Measurements from ENCODE around the gene NSUN5.
"Not testable (repeated sequence)": the region's sequence is repeated elsewhere in the genome, so short reads cannot be mapped to it uniquely, and the experiment has no call there.

The NSUN5 gene

DNA sequence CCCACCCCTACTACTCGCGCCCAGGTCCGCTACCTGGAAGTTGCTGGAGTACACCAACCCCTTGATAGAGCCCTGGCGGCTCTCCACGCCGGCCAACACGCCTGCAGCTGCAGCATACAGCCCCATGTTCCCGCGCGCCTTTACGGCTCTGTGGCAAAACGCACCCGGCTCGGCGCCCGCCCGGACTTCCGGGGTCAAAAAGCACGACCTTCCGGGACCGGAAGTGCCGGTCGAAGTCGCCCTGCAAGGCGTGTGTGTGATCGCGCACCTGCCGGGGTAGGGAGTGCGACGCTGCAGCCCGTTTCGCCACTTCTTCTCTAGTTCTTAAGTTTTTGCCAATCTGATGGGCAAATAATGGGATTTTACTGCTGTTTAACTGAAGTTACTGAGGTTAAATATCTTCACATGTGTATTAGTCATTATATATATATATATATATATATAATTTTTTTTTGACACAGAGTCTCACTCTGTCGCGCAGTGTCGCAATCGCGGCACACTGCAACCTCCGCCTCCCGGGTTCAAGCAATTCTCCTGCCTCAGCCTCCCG is at the start of gene NSUN5:
NSUN5 (minus strand) TSS at position 162 of the 550 bp plus-strand sequence; CDS start at position 126, 36 bp downstream.
- peak; percentile 80 to 84 for DNase-seq (ENCODE audit: low read depth in 1 of 2, low spot score in 1 of 2)

DNA sequence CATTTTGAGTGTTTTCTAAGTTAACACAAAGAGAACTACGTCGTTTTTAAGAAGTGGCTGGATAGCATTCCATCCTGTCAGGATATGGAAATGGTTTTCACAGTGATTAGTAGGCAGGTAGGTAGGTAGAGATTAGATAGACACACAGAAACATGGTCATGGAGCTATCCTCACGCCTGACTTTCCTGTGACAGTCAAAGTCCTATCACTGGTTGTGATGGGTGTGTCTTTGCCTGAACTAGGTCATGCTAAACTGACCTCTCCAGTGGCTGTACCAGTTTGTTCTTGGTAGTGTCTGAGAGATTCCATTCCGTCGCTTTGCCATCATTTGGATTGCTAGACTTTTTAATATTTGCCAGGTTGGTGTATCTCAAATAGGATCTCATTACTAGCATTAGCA is 47.5 kb upstream of the NSUN5 start:
- no peak for DNase-seq (ENCODE audit: low read depth in 1 of 2, low spot score in 1 of 2)

GRCh38 chr7:73354821-73355220 is 46.2 kb upstream of the NSUN5 start:
- DNase-seq (ENCODE audit: low read depth in 1 of 2, low spot score in 1 of 2): no peak

GRCh38 chr7:73354196-73354595 is 45.6 kb upstream of the NSUN5 start:
- no peak for DNase-seq (ENCODE audit: low read depth in 1 of 2, low spot score in 1 of 2)

GRCh38 chr7:73353243-73353642 is 44.6 kb upstream of the NSUN5 start:
- no peak for DNase-seq (ENCODE audit: low read depth in 1 of 2, low spot score in 1 of 2)

GRCh38 chr7:73352784-73353183 is 44.2 kb upstream of the NSUN5 start:
- no peak for DNase-seq (ENCODE audit: low read depth in 1 of 2, low spot score in 1 of 2)

- no peak for DNase-seq (ENCODE audit: low read depth in 1 of 2, low spot score in 1 of 2)
These were observed 43.0 kb upstream of the NSUN5 start for GRCh38 chr7:73351447-73352167.

GRCh38 chr7:73350306-73351068 is 41.9 kb upstream of the NSUN5 start:
- DNase-seq (ENCODE audit: low read depth in 1 of 2, low spot score in 1 of 2): no peak

- DNase-seq (ENCODE audit: low read depth in 1 of 2, low spot score in 1 of 2): no peak
These were observed 41.1 kb upstream of the NSUN5 start for GRCh38 chr7:73349763-73350162.

DNA sequence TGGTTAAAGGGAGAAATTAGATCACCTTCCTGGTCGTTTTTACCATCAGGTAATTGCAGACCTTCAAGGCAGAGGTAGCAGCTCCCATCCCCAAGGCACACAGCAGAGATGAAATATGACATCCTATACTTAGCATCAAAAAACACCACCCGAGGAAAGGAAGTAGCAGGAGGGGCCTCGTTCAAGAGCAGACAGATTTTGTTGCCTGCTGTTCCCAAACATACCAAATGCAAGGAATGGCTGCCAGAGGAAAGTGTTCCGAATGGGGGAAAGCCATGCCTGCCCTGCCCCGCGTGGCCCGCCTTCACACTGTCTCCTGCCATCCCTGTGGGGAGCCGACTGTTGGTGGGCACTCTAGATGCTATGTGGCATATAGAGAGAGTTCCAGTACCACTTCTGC is 37.3 kb upstream of the NSUN5 start:
- DNase-seq (ENCODE audit: low read depth in 1 of 2, low spot score in 1 of 2): no peak

GRCh38 chr7:73345538-73345937 is 36.9 kb upstream of the NSUN5 start:
- DNase-seq (ENCODE audit: low read depth in 1 of 2, low spot score in 1 of 2): no peak

GRCh38 chr7:73343671-73344380 is 35.2 kb upstream of the NSUN5 start:
- DNase-seq (ENCODE audit: low read depth in 1 of 2, low spot score in 1 of 2): no peak

DNA sequence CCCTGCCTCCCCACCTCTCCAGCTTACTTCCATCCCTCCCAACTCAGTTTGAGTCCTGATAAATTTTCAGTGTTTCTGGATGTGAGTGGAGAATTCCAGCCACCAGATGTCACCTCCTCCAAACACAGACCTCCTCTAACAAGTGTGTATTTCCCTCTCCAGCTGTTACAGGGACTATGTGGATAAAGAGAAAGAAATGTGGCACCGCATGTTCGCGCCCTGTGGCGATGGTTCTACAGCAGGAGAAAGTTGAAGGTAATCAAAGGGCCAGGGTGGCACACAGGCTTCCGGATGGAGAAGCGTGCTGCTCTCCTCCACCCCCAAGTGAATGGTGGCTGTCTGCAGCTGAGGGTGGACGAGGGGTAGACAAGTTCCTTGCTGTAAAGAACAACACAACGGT is 34.0 kb upstream of the NSUN5 start:
- no peak for DNase-seq (ENCODE audit: low read depth in 1 of 2, low spot score in 1 of 2)

DNA sequence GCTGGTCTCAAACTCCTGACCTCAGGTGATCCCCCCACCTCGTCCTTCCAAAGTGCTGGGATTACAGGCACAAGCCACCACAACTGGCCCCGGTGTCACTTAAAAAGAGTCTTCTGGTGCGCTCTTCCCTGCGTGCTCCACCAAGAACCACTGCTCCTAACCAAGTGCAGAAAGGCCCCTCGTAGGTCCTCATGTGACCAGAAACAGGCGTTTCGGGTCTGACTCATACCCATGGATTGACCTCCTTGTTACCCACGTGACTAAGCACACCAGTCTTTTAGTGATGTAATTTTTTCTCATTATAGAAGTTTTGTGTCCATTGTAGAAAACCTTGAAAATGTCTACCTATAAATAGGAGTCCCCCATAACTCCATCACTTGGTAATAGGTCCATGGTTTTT is 33.3 kb upstream of the NSUN5 start:
- no peak for DNase-seq (ENCODE audit: low read depth in 1 of 2, low spot score in 1 of 2)

- no peak for DNase-seq (ENCODE audit: low read depth in 1 of 2, low spot score in 1 of 2)
These were observed 31.9 kb upstream of the NSUN5 start for GRCh38 chr7:73340514-73340913.

DNA sequence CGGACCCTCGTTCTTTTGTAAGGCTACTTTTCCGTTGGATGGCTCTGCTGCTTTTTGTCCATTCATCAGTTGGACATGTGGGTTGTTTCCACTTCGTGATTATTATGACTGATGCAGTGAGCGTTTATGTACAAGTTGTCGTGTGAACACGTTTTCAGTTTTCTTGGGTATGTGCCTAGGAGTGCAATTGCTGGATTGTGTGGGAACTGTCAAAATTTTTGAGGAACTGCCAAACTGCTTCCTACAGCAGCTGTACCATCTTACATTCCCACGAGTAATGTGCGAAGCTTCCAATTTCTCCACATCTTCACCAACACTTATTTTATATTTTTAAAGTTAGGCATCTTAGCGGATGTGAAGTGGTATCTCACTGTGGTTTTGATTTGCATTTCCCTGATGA is 29.7 kb upstream of the NSUN5 start:
- no peak for DNase-seq (ENCODE audit: low read depth in 1 of 2, low spot score in 1 of 2)

DNA sequence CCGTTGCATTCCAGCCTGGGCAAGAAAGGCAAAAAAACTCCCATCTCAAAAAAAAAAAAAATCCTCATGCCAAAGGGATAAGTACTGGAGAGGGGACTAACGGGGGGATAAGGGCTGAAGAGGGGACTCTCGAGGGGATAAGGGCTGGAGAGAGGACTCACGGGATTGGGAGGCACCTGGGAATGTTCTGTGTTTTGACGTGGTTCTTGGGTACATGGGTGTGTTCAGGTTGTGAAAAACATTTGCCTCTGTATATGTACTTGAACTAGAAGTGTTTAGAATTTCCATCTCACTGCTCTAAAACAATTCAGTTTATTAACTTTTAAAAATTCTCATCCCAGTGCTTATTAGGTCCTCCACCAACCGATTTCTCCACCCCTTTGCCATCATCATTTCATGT is 23.8 kb upstream of the NSUN5 start:
- no peak for DNase-seq (ENCODE audit: low read depth in 1 of 2, low spot score in 1 of 2)

DNA sequence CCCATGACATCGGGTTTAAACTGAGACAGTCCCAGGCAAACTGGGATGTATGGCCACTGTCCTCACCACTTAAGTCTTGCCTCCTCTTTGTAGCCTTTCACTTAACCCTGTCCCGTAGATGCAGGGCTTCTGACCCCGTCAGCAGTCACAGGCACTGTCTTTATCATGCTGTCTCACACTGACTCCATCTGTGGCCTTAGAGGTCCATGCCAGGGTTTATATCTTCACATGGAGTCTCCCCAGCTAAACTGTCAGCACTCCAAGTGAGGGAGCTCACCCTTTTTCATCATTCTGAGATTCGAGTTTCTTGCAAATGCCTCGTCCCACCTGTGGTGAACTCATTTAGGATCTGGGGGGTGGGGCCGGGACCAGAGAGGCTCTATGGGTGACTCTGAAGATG is 22.1 kb upstream of the NSUN5 start:
- no peak for DNase-seq (ENCODE audit: low read depth in 1 of 2, low spot score in 1 of 2)

GRCh38 chr7:73329861-73330581 is 21.4 kb upstream of the NSUN5 start:
- no peak for DNase-seq (ENCODE audit: low read depth in 1 of 2, low spot score in 1 of 2)

DNA sequence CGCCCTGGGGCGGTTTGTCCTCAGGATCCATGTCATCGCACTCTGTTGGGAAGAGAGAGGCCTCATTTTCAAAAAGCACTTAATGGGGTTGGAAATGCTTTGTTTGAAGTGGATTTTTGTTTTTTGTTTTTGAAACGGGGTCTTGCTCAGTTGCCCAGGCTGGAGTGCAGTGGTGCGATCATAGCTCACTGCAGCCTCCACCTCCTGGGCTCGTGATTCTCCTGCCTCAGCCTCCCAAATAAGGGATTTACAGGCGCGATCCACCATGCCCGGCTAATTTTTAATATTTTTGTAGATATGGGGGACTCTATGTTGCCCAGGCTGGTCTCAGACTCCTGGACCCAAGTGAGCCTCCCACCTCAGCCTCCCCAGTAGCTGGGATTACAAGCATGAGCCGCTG is 20.1 kb upstream of the NSUN5 start:
- no peak for DNase-seq (ENCODE audit: low read depth in 1 of 2, low spot score in 1 of 2)

DNA sequence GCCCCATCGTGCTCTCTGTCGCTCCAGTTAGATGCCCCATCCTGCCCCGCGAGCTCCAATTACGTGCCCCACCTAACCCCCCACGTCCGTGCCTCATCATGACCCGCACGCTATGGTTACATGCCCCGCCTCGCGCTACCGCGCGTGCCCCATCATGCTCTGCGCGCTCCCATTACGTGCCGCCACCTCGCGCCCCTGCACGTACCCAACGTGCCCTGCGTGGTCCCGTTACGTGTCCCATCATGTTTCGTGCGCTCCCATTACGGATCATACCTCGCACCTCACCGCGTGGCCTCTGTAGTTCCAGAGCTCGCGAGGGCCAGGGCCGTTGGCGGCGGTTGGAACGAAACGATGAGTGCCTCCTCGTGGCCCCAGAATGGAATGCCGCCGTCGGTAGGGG is 19.3 kb upstream of the NSUN5 start, which contains the start of the genes FKBP6 and TRIM50:
FKBP6 (plus strand) TSS at position 240 of the 400 bp plus-strand sequence. CDS start 268 bp downstream, outside the sequence.
TRIM50 (minus strand) TSS at position 161 of the 400 bp plus-strand sequence. CDS start 3,295 bp downstream, outside the sequence.
- DNase-seq (ENCODE audit: low read depth in 1 of 2, low spot score in 1 of 2): not testable (repeated sequence)

All from activated T-helper 1 cell treated with anti-CD3 and anti-CD28 coated beads, Interleukin-2, amount 50 U/mL, for 16 hours (primary cell).